ENCODE measurements around the gene NTF3. TPM values are rescaled to one million over a fixed set of nuclear protein-coding genes. Genes with fewer than 3 reads are reported as not detected.

NTF3 gene
- total and polyA plus RNA-seq, 2 of the 8 experiments (the other 6 are each of a cell fraction or from before 2014, with no cell fraction given): 1.4 to 2.3 TPM

GRCh38 chr12:5487076-5487475 lies 55.2 kb downstream of the NTF3 start:
- no peak overlapping the region for H3K4ac ChIP-seq (replicated peaks; ENCODE audit: insufficient read length, low read depth, low read length)
- H2BK12ac ChIP-seq (ENCODE audit: low read depth, low read length): no peak overlapping the region
- H4K91ac ChIP-seq (replicated peaks; ENCODE audit: insufficient read length, low read length): no peak overlapping the region
- H2BK120ac ChIP-seq (replicated peaks; ENCODE audit: low read depth, low read length): no peak overlapping the region
- FAIRE-seq (no peak), DNase-seq (ENCODE audit: low read depth in 1 of 2, low spot score in 2 of 2) (no peak)
- 96% methylated on average over 7 of the region's 7 CpGs; no CpG with 5 or more reads in 1 of the 2 experiments for WGBS, 2 experiments (ENCODE audit: extremely low coverage in 1 of 2, insufficient coverage in 1 of 2, insufficient read length in 1 of 2, insufficient replicate concordance in 2 of 2, low coverage in 1 of 2, low lambda C conversion rate in 2 of 2, missing lambda C conversion rate in 1 of 2)
- H3K36me3 ChIP-seq (ENCODE audit: control insufficient read depth in 2 of 4, insufficient read depth in 4 of 4, low read length in 3 of 4): no peaks in the 10 kb centered on the region
- H3K23me2 ChIP-seq (ENCODE audit: low read depth, low read length): no peaks in the 10 kb centered on the region
- ChIA-PET POLR2A (ENCODE audit: partially characterized antibody) (no interaction called here), CTCF (ENCODE audit: partially characterized antibody) (interaction anchor here (0.6 to 2.4 kb wide), 7 partner anchors 9 to 403 kb away, joined by 3 to 7 read pairs (median 3); no protein-coding TSS in a partner anchor)
- H2AFZ ChIP-seq (ENCODE audit: low read length): no peak overlapping the region
- H3K4me2 ChIP-seq (ENCODE audit: insufficient read depth in 1 of 2, low read depth in 2 of 2, low read length in 2 of 2): no peak overlapping the region
- no peak overlapping the region for H3K23ac ChIP-seq (ENCODE audit: insufficient read length)
- no peaks in the 10 kb centered on the region for H3K79me1 ChIP-seq (ENCODE audit: low read depth, low read length)
- H2BK5ac ChIP-seq (ENCODE audit: low read depth, low read length): no peak overlapping the region
- H3K9me3 ChIP-seq (ENCODE audit: insufficient read depth in 2 of 2, low read depth in 1 of 2, low read length in 1 of 2): no peaks in the 10 kb centered on the region
- H2AK5ac ChIP-seq (ENCODE audit: low read depth, low read length): no peak overlapping the region
- H4K20me1 ChIP-seq (replicated peaks in 1 of 2; ENCODE audit: control insufficient read depth in 1 of 2, insufficient read depth in 2 of 2, low read length in 2 of 2): peaks cover 0 to 2% of the 10 kb centered on the region in 2 experiments
- H3K4me3 ChIP-seq (ENCODE audit: extremely low read depth in 1 of 4, insufficient read depth in 2 of 4, low read depth in 3 of 4, low read length in 4 of 4): no peak overlapping the region
- no peaks in the 10 kb centered on the region; a peak in 1 of 7 replicates for H3K27me3 ChIP-seq (replicated peaks in 1 of 4; ENCODE audit: control insufficient read depth in 3 of 4, extremely low read depth in 1 of 4, insufficient read depth in 3 of 4, low read length in 3 of 4)
- no peak overlapping the region for H3K9ac ChIP-seq (replicated peaks in 1 of 4; ENCODE audit: extremely low read depth in 1 of 4, low read depth in 3 of 4, low read length in 3 of 4)
- H3K4me1 ChIP-seq (replicated peaks in 1 of 4; ENCODE audit: control insufficient read depth in 3 of 4, insufficient read depth in 4 of 4, low read length in 3 of 4): no peaks in the 10 kb centered on the region
- H4K8ac ChIP-seq (ENCODE audit: extremely low read depth, insufficient read depth, low read length): no peak overlapping the region
- no peak overlapping the region for H2BK20ac ChIP-seq (ENCODE audit: low read length)
- no peak overlapping the region for H4K5ac ChIP-seq (ENCODE audit: insufficient read length, low read depth, low read length)
- H3K56ac ChIP-seq (replicated peaks; ENCODE audit: insufficient read length, low read depth, low read length): no peak overlapping the region
- no peak overlapping the region for H3K18ac ChIP-seq (ENCODE audit: extremely low read depth, low read length)
- no peak for TF ChIP-seq CREB1 (IDR thresholded peaks at IDR 0.05)
- no peak for TF ChIP-seq USF2 (IDR thresholded peaks at IDR 0.05; ENCODE audit: low read length)
- no peak for TF ChIP-seq POU5F1 (IDR thresholded peaks at IDR 0.05; ENCODE audit: low read depth, low read length)
- no peak for TF ChIP-seq YY1 (IDR thresholded peaks at IDR 0.05; ENCODE audit: low read depth, low read length)
- TF ChIP-seq SUZ12 (IDR thresholded peaks at IDR 0.05; ENCODE audit: low read length): no peak
- no peak overlapping the region for H3K27ac ChIP-seq (ENCODE audit: low read depth, low read length)
- H2BK15ac ChIP-seq (ENCODE audit: low read length): no peak overlapping the region
- H3K14ac ChIP-seq (ENCODE audit: insufficient read length): no peak overlapping the region
- H3K79me2 ChIP-seq (ENCODE audit: control insufficient read depth in 1 of 2, insufficient read depth in 2 of 2, low read length in 2 of 2): no peaks in the 10 kb centered on the region
